SH-SY5Y (cell line): ENCODE measurements around the gene CDK3.

Experiments
- GATA2 ChIP-seq: IDR thresholded peaks from 2 replicates; pipeline ENCODE4 v1.6.1; 2011; ENCODE audit warnings: mild to moderate bottlenecking, low read depth, low read length
- GATA3 ChIP-seq: IDR thresholded peaks from 2 replicates; pipeline ENCODE4 v1.6.1; 2011; ENCODE audit warnings: low read depth, mild to moderate bottlenecking, low read length, moderate library complexity

DNA sequence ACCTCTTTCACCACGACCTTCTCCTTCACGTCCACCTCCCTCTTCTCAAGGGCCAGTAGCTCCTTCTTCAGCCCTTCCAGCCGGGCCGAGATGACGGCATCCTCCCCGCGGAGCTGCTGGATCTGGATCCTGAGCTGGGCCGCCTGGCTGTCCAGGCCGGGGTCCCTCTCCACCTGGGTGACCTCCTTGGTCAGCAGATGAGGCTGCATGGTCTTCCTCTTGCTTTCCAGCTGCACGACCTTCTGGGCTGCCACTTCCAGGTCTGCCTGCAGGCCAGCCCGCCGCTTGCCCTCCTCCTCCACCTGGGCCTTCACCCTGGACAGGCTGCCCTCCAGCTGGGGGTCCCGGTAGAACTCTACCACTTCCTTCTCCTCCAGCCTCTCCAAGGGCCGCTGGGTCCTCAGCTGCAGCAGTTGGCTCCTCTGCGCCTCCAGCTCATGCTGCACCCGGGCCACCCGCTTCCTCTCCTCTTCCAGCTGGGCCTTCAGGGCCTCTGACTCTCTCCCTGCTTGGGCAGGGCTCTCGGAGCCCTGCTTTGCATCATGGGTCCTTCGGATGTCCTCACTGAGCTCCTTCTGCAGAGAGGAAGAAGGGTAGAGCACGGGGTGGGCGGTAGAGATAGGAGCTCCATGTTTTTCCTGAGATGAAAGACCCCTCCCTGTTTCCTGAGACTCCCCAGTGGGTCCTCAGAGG is 9.5 kb downstream of the CDK3 start:
- TF ChIP-seq GATA2 (no peak), GATA3 (no peak)
